ENCODE results near the gene SYT17. TPM values are rescaled to one million over a fixed set of nuclear protein-coding genes. Genes with fewer than 3 reads are reported as not detected.

The SYT17 gene
- total and polyA plus RNA-seq, 3 donors from 2014 or later: 0.75 to 3.7 (median 3.1) TPM

GRCh38 chr16:19170043-19170655 is 2.1 kb downstream of the SYT17 start:
- Histone ChIP-seq H3K27ac (no peak overlapping the region), H3K4me3 (no peak overlapping the region), H3K9me3 (no peaks in the 10 kb centered on the region), H3K27me3 (no peaks in the 10 kb centered on the region), H3K36me3 (ENCODE audit: low read depth, missing control alignments) (no peaks in the 10 kb centered on the region), H3K4me1 (peaks cover 2% of the 10 kb centered on the region)
- DNase-seq: no peak
- no peak for TF ChIP-seq CTCF (IDR thresholded peaks at IDR 0.05)
- intact Hi-C loops (cut with DNase I; ENCODE audit: low total_unique reads): no loop called here
- 79% methylated on average over 7 of the region's 7 CpGs for WGBS, 2 donors

- Histone ChIP-seq H3K27ac (no peak overlapping the region), H3K9me3 (no peaks in the 10 kb centered on the region), H3K4me1 (peaks cover 2% of the 10 kb centered on the region), H3K4me3 (no peak overlapping the region), H3K36me3 (ENCODE audit: low read depth, missing control alignments) (no peaks in the 10 kb centered on the region), H3K27me3 (no peaks in the 10 kb centered on the region)
- DNase-seq: no peak
- intact Hi-C loops (cut with DNase I; ENCODE audit: low total_unique reads): no loop called here
- TF ChIP-seq POLR2A (IDR thresholded peaks at IDR 0.05) (no peak), CTCF (IDR thresholded peaks at IDR 0.05) (no peak)
- 85 to 88% methylated on average over 12 of the region's 12 CpGs for WGBS, 2 donors
These were observed 4.2 kb downstream of the SYT17 start for GRCh38 chr16:19172098-19172780.

- no peak for DNase-seq
- no peak overlapping the region for H3K4me3 ChIP-seq
- H3K36me3 ChIP-seq (ENCODE audit: low read depth, missing control alignments): no peaks in the 10 kb centered on the region
- no peak for TF ChIP-seq POLR2A (IDR thresholded peaks at IDR 0.05)
- no peak for TF ChIP-seq CTCF (IDR thresholded peaks at IDR 0.05)
- no peak overlapping the region for H3K27ac ChIP-seq
- H3K4me1 ChIP-seq: no peaks in the 10 kb centered on the region
- no peaks in the 10 kb centered on the region for H3K9me3 ChIP-seq
- 69 to 71% methylated on average over 8 of the region's 8 CpGs for WGBS, 2 donors
- no peaks in the 10 kb centered on the region for H3K27me3 ChIP-seq
- intact Hi-C loops (cut with DNase I; ENCODE audit: low total_unique reads): no loop called here
These were observed 5.0 kb downstream of the SYT17 start for GRCh38 chr16:19173059-19173458.

- no peak overlapping the region for H3K27ac ChIP-seq
- no peak for DNase-seq
- TF ChIP-seq POLR2A (IDR thresholded peaks at IDR 0.05) (no peak), CTCF (IDR thresholded peaks at IDR 0.05) (no peak)
- WGBS, 2 donors: 84 to 86% methylated on average over 27 of the region's 27 CpGs
- H3K4me1 ChIP-seq: no peaks in the 10 kb centered on the region
- no peaks in the 10 kb centered on the region for H3K9me3 ChIP-seq
- H3K36me3 ChIP-seq (ENCODE audit: low read depth, missing control alignments): no peaks in the 10 kb centered on the region
- no peaks in the 10 kb centered on the region for H3K27me3 ChIP-seq
- intact Hi-C loops (cut with DNase I; ENCODE audit: low total_unique reads): no loop called here
- H3K4me3 ChIP-seq: no peak overlapping the region
These were observed 5.8 kb downstream of the SYT17 start for GRCh38 chr16:19173649-19174383.

Data from testis (tissue), 3 donors.